ENCODE measurements around the gene INF2.
A peak's percentile ranks its signal among the peaks of the same experiment; 100 is the strongest.

INF2 gene

GRCh38 chr14:104673481-104673880, 15.9 kb upstream of the INF2 start:
- H3K4me3 ChIP-seq (ENCODE audit: control insufficient read depth, low read depth, low read length): no peak overlapping the region
- TF ChIP-seq, protein P1, sequence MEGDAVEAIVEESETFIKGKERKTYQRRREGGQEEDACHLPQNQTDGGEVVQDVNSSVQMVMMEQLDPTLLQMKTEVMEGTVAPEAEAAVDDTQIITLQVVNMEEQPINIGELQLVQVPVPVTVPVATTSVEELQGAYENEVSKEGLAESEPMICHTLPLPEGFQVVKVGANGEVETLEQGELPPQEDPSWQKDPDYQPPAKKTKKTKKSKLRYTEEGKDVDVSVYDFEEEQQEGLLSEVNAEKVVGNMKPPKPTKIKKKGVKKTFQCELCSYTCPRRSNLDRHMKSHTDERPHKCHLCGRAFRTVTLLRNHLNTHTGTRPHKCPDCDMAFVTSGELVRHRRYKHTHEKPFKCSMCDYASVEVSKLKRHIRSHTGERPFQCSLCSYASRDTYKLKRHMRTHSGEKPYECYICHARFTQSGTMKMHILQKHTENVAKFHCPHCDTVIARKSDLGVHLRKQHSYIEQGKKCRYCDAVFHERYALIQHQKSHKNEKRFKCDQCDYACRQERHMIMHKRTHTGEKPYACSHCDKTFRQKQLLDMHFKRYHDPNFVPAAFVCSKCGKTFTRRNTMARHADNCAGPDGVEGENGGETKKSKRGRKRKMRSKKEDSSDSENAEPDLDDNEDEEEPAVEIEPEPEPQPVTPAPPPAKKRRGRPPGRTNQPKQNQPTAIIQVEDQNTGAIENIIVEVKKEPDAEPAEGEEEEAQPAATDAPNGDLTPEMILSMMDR (IDR thresholded peaks at IDR 0.05; ENCODE audit: control insufficient read depth, insufficient read depth, low read depth, low read length, missing control alignments): no peak
- DNase-seq (ENCODE audit: low read depth): no peak

- TF ChIP-seq, protein P1 (IDR thresholded peaks at IDR 0.05; ENCODE audit: control insufficient read depth, insufficient read depth, low read depth, low read length, missing control alignments): no peak
- DNase-seq (ENCODE audit: low read depth): no peak
- H3K4me3 ChIP-seq (ENCODE audit: control insufficient read depth, low read depth, low read length): no peak overlapping the region
Measured at GRCh38 chr14:104675447-104675846, 14.0 kb upstream of the INF2 start.

DNA sequence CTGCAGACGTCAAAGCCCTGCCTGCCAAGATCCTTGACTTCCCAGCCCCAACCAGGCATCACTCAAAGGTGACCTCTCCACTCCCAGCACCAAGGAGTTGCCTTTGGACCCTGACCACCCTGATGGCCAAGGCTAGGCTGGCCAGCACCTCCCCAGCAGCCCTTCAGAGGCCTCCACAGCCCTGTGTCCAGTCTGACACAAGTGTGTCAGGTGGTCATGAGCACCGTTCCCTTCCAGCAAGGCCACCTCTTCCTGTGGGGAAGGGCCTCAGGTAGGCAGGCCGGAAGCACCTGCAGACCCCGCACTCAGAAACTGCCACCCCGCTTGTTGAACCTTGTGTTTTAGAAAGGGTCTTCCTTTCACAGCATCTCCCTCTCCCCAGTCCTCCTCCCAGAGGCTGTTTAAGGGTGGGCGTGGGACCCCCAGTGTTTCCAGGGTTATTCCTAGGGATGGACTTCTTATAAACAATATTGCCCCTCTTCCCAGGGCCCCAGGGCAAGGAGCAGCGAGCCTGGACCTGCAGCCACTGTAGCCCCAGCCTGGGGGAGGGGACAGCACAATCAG, 13.2 kb upstream of the INF2 start:
- TF ChIP-seq, protein P1 (IDR thresholded peaks at IDR 0.05; ENCODE audit: control insufficient read depth, insufficient read depth, low read depth, low read length, missing control alignments): no peak
- H3K4me3 ChIP-seq (ENCODE audit: control insufficient read depth, low read depth, low read length): no peak overlapping the region
- DNase-seq (ENCODE audit: low read depth): no peak

DNA sequence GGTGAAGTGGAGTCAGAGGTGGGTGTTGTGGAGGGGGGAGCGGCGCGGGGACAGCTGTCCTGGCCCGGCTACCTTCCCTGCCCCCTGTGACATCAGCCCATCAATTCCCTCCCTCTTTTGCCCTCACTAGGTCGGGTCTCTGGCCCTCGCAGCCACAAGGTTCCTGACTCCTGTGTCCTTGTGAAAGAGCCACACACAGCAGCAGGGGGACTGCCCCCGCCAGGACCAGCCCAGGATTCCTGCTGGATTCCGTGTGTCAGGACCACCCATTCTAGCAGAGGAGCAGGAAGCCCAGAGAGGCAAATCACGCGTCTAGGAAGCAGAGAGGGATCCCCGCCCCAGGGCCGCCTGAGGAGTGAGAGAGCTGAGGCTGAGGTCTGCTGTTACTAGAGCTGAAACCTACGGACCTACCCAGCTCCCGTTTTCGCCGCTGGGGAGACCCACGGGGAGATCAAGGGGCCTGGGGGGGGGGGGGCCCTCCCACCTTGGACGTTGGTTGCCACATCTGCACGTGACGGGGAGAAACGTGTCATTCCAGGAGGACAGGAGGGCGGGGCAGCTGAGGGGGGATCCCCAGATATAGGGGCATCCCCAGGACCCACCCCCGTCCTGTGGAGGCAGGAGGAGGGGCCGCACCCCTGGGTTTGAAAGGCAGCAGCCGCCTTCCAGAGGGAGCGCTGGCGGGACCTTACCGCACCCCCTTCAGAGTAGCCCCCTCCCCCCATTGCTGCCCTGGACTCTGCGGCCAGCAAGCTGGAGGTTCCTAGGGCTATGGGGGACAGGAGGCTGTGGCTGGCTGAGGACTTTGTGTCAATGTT, 12.5 kb upstream of the INF2 start:
- peak overlapping the region; percentile 46; the same call in 1 of the 2 replicates for H3K4me3 ChIP-seq (ENCODE audit: control insufficient read depth, low read depth, low read length)
- no peak for DNase-seq (ENCODE audit: low read depth)
- TF ChIP-seq, protein P1 (IDR thresholded peaks at IDR 0.05; ENCODE audit: control insufficient read depth, insufficient read depth, low read depth, low read length, missing control alignments): no peak

GRCh38 chr14:104677512-104678332, 11.7 kb upstream of the INF2 start:
- TF ChIP-seq, protein P1 (IDR thresholded peaks at IDR 0.05; ENCODE audit: control insufficient read depth, insufficient read depth, low read depth, low read length, missing control alignments): no peak
- DNase-seq (ENCODE audit: low read depth): no peak

DNA sequence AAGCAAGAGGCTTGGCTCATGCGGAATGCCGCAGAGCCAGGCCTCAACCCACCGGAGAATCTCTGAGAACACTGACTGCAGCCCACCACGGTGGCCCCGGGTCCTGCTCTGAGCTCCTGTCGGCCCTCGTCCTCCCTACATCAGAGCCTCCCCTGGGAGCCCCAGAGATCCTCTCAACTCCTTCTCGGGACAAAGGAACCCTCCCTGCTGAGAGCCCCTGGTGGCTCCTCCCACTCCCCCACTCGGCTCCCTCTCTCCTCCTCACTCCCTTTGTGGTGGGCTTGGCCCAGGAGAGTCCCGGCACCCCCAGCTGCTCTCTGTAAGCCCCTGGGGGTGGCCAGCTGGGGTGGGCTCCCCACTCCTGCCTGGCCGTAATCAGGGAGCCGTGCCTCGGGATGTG, 11.1 kb upstream of the INF2 start:
- TF ChIP-seq, protein P1 (IDR thresholded peaks at IDR 0.05; ENCODE audit: control insufficient read depth, insufficient read depth, low read depth, low read length, missing control alignments): no peak
- DNase-seq (ENCODE audit: low read depth): no peak
- H3K4me3 ChIP-seq (ENCODE audit: control insufficient read depth, low read depth, low read length): peak overlapping the region; percentile 46

More at GRCh38 chr14:104677512-104678332, 11.7 kb upstream of the INF2 start:
- H3K4me3 ChIP-seq (ENCODE audit: control insufficient read depth, low read depth, low read length): peak overlapping the region; percentile 46

All from AG09309 (cell line).